ENCODE results near the gene SLIT3. TPM values are rescaled to one million over a fixed set of nuclear protein-coding genes. Genes with fewer than 3 reads are reported as not detected.

SLIT3 gene
- total and polyA plus RNA-seq, 2 experiments from 2014 or later = 0.59 to 0.71 TPM

- no peak for TF ChIP-seq ZNF462 (CRISPR knock-in tag; IDR thresholded peaks at IDR 0.05)
These were observed 181.5 kb downstream of the SLIT3 start (continued) for GRCh38 chr5:169119288-169120048.

GRCh38 chr5:169116961-169117461 is 183.9 kb downstream of the SLIT3 start:
- H2AFZ ChIP-seq = no peak overlapping the region
- no peak overlapping the region for H3K4me2 ChIP-seq
- no peak overlapping the region for H3K27ac ChIP-seq (ENCODE audit: low read depth)
- DNase-seq (ENCODE audit: low spot score) (peak; percentile 81), ATAC-seq (peak; percentile 98)
- Mint-ChIP-seq H3K9me3 (no peaks in the 10 kb centered on the region), H3K27me3 (ENCODE audit: insufficient read depth, low read depth, poor library complexity) (peaks cover 2% of the 10 kb centered on the region), H3K4me3 (no peak overlapping the region), H3K27ac (no peak overlapping the region), H3K4me1 (peaks cover 16% of the 10 kb centered on the region), H3K36me3 (ENCODE audit: low read depth) (no peaks in the 10 kb centered on the region)
- H3F3A ChIP-seq (replicated peaks; ENCODE audit: low read depth) = no peaks in the 10 kb centered on the region
- H3K27me3 ChIP-seq (ENCODE audit: insufficient read depth) = no peaks in the 10 kb centered on the region
- TF ChIP-seq CTCF (conservative IDR thresholded peaks at IDR 0.05; ENCODE audit: low read depth in 2 of 2) (peak; percentile 59 to 70), ETS1 (IDR thresholded peaks at IDR 0.05) (no peak), REST (IDR thresholded peaks at IDR 0.05; ENCODE audit: unreplicated experiment) (no peak), NANOG (IDR thresholded peaks at IDR 0.05; ENCODE audit: borderline replicate concordance) (no peak), EZH2phosphoT487 (IDR thresholded peaks at IDR 0.05; ENCODE audit: unreplicated experiment) (no peak), STAT1 (IDR thresholded peaks at IDR 0.05; ENCODE audit: unreplicated experiment) (no peak)
- no peaks in the 10 kb centered on the region for H4K20me1 ChIP-seq (replicated peaks; ENCODE audit: insufficient read depth)
- H3K36me3 ChIP-seq (ENCODE audit: insufficient read depth) = no peaks in the 10 kb centered on the region
- H3K9me2 ChIP-seq (ENCODE audit: insufficient read depth) = peaks cover 11% of the 10 kb centered on the region
- H3K4me3 ChIP-seq = no peak overlapping the region
- peaks cover 10% of the 10 kb centered on the region for H3K4me1 ChIP-seq (ENCODE audit: insufficient read depth)
- no peaks in the 10 kb centered on the region for H3K79me2 ChIP-seq (replicated peaks; ENCODE audit: insufficient read depth)

Measured in GM23338 (cell line).